ENCODE data around the gene SCGB1D1. TPM values are rescaled to one million over a fixed set of nuclear protein-coding genes. Genes with fewer than 3 reads are reported as not detected.

The SCGB1D1 gene
- total and polyA plus RNA-seq, 2 experiments from 2014 or later, result not detected

DNA sequence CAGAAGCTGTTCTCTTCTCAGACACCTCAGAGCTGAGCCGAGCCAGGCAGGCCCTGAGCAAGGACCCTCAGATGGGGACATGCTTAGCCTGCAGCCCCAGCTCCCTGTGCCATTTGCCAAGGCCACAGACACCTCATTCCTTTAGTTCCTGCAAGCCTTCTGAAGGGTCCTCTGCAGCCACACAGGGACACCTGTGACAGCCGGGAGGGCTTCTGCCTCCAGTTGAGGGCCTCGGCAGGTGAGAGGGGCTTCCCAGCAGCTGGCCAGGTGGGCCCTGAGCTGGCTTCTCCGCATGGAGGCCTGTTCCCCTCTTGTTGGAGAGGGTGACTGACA is 48.0 kb upstream of the SCGB1D1 start:
- H3K79me2 ChIP-seq (replicated peaks; ENCODE audit: insufficient read depth), result peaks cover 8% of the 10 kb centered on the region
- H3K27ac ChIP-seq (ENCODE audit: low read depth), result no peak overlapping the region
- no peaks in the 10 kb centered on the region for H3K4me1 Mint-ChIP-seq
- no peaks in the 10 kb centered on the region for H3K9me2 ChIP-seq (ENCODE audit: insufficient read depth)
- no peaks in the 10 kb centered on the region for H3K27me3 ChIP-seq (ENCODE audit: insufficient read depth)
- TF ChIP-seq, protein P1, sequence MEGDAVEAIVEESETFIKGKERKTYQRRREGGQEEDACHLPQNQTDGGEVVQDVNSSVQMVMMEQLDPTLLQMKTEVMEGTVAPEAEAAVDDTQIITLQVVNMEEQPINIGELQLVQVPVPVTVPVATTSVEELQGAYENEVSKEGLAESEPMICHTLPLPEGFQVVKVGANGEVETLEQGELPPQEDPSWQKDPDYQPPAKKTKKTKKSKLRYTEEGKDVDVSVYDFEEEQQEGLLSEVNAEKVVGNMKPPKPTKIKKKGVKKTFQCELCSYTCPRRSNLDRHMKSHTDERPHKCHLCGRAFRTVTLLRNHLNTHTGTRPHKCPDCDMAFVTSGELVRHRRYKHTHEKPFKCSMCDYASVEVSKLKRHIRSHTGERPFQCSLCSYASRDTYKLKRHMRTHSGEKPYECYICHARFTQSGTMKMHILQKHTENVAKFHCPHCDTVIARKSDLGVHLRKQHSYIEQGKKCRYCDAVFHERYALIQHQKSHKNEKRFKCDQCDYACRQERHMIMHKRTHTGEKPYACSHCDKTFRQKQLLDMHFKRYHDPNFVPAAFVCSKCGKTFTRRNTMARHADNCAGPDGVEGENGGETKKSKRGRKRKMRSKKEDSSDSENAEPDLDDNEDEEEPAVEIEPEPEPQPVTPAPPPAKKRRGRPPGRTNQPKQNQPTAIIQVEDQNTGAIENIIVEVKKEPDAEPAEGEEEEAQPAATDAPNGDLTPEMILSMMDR (conservative IDR thresholded peaks at IDR 0.05; ENCODE audit: low read depth in 2 of 2), result no peak
- TF ChIP-seq EZH2 (IDR thresholded peaks at IDR 0.05; ENCODE audit: low read depth, unreplicated experiment), result no peak
- no peak for TF ChIP-seq EZH2phosphoT487 (IDR thresholded peaks at IDR 0.05; ENCODE audit: unreplicated experiment)
- TF ChIP-seq CREB1 (CRISPR knock-in tag; IDR thresholded peaks at IDR 0.05; ENCODE audit: low read depth), result no peak
- H3K36me3 ChIP-seq (ENCODE audit: insufficient read depth), result peaks cover 16% of the 10 kb centered on the region; the same call in 1 of the 2 replicates
- no peak overlapping the region for H3K4me3 ChIP-seq
- no peak overlapping the region for H3K4me3 Mint-ChIP-seq
- 0 out of 2 replicates have a peak, but pooled peaks cover 9% of the 10 kb centered on the region for H4K20me1 ChIP-seq (replicated peaks; ENCODE audit: insufficient read depth)
- H2AFZ ChIP-seq, result no peak overlapping the region
- H3K4me2 ChIP-seq, result no peak overlapping the region
- H3K4me1 ChIP-seq (ENCODE audit: insufficient read depth), result no peaks in the 10 kb centered on the region
- no peak for DNase-seq (ENCODE audit: low spot score)
- no peak for ATAC-seq
- H3K36me3 Mint-ChIP-seq (ENCODE audit: low read depth), result peaks cover 64% of the 10 kb centered on the region
- no peaks in the 10 kb centered on the region for H3F3A ChIP-seq (replicated peaks; ENCODE audit: low read depth)
- peaks cover 19% of the 10 kb centered on the region for H3K27me3 Mint-ChIP-seq (ENCODE audit: insufficient read depth, low read depth, poor library complexity)
- no peak overlapping the region for H3K27ac Mint-ChIP-seq
- H3K9me3 Mint-ChIP-seq, result no peaks in the 10 kb centered on the region

DNA sequence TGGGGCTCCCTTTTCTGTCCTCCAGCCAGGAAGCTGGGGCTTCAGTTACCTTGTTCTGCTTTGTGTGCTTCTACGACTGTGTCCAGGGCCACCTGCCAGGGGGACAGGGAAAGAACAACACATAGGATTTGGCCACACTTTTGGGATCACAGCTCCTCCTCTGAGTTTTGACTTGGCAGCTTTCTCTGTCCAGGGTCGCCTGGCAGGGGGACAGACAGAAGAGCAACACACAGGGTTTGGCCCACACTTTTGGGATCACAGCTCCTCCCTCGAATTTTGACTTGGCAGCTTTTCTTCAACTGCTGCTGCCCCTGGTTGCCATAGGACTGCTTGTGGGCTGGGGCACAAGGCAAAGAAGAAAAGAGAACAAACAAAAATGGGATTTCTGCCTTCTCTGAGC is 47.1 kb upstream of the SCGB1D1 start:
- H3K4me3 Mint-ChIP-seq, result no peak overlapping the region
- H3K36me3 ChIP-seq (ENCODE audit: insufficient read depth), result peaks cover 16% of the 10 kb centered on the region; the same call in 1 of the 2 replicates
- no peak for TF ChIP-seq CREB1 (CRISPR knock-in tag; IDR thresholded peaks at IDR 0.05; ENCODE audit: low read depth)
- no peak for TF ChIP-seq ZNF114 (CRISPR knock-in tag; IDR thresholded peaks at IDR 0.05)
- no peak for TF ChIP-seq EZH2phosphoT487 (IDR thresholded peaks at IDR 0.05; ENCODE audit: unreplicated experiment)
- TF ChIP-seq, protein P2, sequence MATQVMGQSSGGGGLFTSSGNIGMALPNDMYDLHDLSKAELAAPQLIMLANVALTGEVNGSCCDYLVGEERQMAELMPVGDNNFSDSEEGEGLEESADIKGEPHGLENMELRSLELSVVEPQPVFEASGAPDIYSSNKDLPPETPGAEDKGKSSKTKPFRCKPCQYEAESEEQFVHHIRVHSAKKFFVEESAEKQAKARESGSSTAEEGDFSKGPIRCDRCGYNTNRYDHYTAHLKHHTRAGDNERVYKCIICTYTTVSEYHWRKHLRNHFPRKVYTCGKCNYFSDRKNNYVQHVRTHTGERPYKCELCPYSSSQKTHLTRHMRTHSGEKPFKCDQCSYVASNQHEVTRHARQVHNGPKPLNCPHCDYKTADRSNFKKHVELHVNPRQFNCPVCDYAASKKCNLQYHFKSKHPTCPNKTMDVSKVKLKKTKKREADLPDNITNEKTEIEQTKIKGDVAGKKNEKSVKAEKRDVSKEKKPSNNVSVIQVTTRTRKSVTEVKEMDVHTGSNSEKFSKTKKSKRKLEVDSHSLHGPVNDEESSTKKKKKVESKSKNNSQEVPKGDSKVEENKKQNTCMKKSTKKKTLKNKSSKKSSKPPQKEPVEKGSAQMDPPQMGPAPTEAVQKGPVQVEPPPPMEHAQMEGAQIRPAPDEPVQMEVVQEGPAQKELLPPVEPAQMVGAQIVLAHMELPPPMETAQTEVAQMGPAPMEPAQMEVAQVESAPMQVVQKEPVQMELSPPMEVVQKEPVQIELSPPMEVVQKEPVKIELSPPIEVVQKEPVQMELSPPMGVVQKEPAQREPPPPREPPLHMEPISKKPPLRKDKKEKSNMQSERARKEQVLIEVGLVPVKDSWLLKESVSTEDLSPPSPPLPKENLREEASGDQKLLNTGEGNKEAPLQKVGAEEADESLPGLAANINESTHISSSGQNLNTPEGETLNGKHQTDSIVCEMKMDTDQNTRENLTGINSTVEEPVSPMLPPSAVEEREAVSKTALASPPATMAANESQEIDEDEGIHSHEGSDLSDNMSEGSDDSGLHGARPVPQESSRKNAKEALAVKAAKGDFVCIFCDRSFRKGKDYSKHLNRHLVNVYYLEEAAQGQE (IDR thresholded peaks at IDR 0.05; ENCODE audit: unreplicated experiment), result no peak
- TF ChIP-seq ZNF331 (CRISPR knock-in tag; IDR thresholded peaks at IDR 0.05; ENCODE audit: low read depth), result no peak
- TF ChIP-seq JUNB (IDR thresholded peaks at IDR 0.05; ENCODE audit: unreplicated experiment), result no peak
- TF ChIP-seq, protein P3, sequence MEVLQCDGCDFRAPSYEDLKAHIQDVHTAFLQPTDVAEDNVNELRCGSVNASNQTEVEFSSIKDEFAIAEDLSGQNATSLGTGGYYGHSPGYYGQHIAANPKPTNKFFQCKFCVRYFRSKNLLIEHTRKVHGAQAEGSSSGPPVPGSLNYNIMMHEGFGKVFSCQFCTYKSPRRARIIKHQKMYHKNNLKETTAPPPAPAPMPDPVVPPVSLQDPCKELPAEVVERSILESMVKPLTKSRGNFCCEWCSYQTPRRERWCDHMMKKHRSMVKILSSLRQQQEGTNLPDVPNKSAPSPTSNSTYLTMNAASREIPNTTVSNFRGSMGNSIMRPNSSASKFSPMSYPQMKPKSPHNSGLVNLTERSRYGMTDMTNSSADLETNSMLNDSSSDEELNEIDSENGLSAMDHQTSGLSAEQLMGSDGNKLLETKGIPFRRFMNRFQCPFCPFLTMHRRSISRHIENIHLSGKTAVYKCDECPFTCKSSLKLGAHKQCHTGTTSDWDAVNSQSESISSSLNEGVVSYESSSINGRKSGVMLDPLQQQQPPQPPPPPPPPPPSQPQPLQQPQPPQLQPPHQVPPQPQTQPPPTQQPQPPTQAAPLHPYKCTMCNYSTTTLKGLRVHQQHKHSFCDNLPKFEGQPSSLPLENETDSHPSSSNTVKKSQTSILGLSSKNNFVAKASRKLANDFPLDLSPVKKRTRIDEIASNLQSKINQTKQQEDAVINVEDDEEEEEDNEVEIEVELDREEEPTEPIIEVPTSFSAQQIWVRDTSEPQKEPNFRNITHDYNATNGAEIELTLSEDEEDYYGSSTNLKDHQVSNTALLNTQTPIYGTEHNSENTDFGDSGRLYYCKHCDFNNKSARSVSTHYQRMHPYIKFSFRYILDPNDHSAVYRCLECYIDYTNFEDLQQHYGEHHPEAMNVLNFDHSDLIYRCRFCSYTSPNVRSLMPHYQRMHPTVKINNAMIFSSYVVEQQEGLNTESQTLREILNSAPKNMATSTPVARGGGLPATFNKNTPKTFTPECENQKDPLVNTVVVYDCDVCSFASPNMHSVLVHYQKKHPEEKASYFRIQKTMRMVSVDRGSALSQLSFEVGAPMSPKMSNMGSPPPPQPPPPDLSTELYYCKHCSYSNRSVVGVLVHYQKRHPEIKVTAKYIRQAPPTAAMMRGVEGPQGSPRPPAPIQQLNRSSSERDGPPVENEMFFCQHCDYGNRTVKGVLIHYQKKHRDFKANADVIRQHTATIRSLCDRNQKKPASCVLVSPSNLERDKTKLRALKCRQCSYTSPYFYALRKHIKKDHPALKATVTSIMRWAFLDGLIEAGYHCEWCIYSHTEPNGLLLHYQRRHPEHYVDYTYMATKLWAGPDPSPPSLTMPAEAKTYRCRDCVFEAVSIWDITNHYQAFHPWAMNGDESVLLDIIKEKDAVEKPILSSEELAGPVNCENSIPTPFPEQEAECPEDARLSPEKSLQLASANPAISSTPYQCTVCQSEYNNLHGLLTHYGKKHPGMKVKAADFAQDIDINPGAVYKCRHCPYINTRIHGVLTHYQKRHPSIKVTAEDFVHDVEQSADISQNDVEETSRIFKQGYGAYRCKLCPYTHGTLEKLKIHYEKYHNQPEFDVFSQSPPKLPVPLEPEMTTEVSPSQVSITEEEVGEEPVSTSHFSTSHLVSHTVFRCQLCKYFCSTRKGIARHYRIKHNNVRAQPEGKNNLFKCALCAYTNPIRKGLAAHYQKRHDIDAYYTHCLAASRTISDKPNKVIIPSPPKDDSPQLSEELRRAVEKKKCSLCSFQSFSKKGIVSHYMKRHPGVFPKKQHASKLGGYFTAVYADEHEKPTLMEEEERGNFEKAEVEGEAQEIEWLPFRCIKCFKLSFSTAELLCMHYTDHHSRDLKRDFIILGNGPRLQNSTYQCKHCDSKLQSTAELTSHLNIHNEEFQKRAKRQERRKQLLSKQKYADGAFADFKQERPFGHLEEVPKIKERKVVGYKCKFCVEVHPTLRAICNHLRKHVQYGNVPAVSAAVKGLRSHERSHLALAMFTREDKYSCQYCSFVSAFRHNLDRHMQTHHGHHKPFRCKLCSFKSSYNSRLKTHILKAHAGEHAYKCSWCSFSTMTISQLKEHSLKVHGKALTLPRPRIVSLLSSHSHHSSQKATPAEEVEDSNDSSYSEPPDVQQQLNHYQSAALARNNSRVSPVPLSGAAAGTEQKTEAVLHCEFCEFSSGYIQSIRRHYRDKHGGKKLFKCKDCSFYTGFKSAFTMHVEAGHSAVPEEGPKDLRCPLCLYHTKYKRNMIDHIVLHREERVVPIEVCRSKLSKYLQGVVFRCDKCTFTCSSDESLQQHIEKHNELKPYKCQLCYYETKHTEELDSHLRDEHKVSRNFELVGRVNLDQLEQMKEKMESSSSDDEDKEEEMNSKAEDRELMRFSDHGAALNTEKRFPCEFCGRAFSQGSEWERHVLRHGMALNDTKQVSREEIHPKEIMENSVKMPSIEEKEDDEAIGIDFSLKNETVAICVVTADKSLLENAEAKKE (CRISPR knock-in tag; IDR thresholded peaks at IDR 0.05), result no peak
- no peak for TF ChIP-seq NANOG (IDR thresholded peaks at IDR 0.05; ENCODE audit: borderline replicate concordance)
- no peak for TF ChIP-seq STAT1 (IDR thresholded peaks at IDR 0.05; ENCODE audit: unreplicated experiment)
- no peak for TF ChIP-seq POLR2AphosphoS5 (IDR thresholded peaks at IDR 0.05; ENCODE audit: low read depth)

More for the DNA sequence above, 47.1 kb upstream of the SCGB1D1 start:
- ATAC-seq (no peak), DNase-seq (ENCODE audit: low spot score) (no peak)
- Mint-ChIP-seq H3K27ac (no peak overlapping the region), H3K4me1 (no peaks in the 10 kb centered on the region), H3K27me3 (ENCODE audit: insufficient read depth, low read depth, poor library complexity) (peaks cover 19% of the 10 kb centered on the region), H3K36me3 (ENCODE audit: low read depth) (peaks cover 73% of the 10 kb centered on the region), H3K9me3 (no peaks in the 10 kb centered on the region)
- H3K79me2 ChIP-seq (replicated peaks; ENCODE audit: insufficient read depth), result no peaks in the 10 kb centered on the region
- no peak overlapping the region for H3K4me2 ChIP-seq
- H3K9me2 ChIP-seq (ENCODE audit: insufficient read depth), result no peaks in the 10 kb centered on the region
- H3K4me3 ChIP-seq, result no peak overlapping the region
- H4K20me1 ChIP-seq (replicated peaks; ENCODE audit: insufficient read depth), result peaks cover 9% of the 10 kb centered on the region; the same call in 1 of the 2 replicates
- no peaks in the 10 kb centered on the region for H3F3A ChIP-seq (replicated peaks; ENCODE audit: low read depth)
- H2AFZ ChIP-seq, result no peak overlapping the region
- H3K4me1 ChIP-seq (ENCODE audit: insufficient read depth), result no peaks in the 10 kb centered on the region
- H3K27me3 ChIP-seq (ENCODE audit: insufficient read depth), result no peaks in the 10 kb centered on the region
- no peak overlapping the region for H3K27ac ChIP-seq (ENCODE audit: low read depth)

Data from GM23338 (cell line).